ENCODE results near the gene NHERF1.

The NHERF1 gene

DNA sequence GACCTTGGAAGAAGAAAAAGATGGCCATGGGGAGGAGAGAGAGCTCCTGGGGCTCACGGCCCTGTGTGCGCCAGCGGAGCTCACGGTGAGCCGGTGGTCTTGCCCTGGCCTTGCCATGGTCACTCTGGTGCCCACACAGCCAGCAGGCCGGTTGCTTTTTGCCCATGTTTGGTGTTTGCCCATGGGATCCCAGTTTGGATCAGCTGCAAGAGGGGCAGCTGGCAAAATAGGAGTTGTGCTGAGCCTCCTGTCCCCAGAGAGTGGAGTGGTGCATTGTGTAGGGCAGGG lies 1.6 kb downstream of the NHERF1 start:
- Histone ChIP-seq H3K27ac (ENCODE audit: low read length) (peak overlapping the region; percentile 68; the same call in 1 of the 2 replicates), H4K20me1 (ENCODE audit: insufficient read depth, low read length) (peaks cover 13% of the 10 kb centered on the region), H2AFZ (ENCODE audit: low read length) (no peak overlapping the region), H3K4me3 (ENCODE audit: low read length) (peak overlapping the region; percentile 98), H3K9ac (ENCODE audit: low read length) (peak overlapping the region; percentile 97), H3K27me3 (replicated peaks; ENCODE audit: insufficient read depth, low read length) (no peaks in the 10 kb centered on the region), H3K36me3 (replicated peaks; ENCODE audit: insufficient read depth, low read length) (no peaks in the 10 kb centered on the region), H3K9me2 (replicated peaks; ENCODE audit: insufficient read depth, low read length) (no peaks in the 10 kb centered on the region), H3K9me3 (replicated peaks; ENCODE audit: insufficient read depth, low read length) (no peaks in the 10 kb centered on the region), H3F3A (ENCODE audit: insufficient read depth, low read length) (peaks cover 62% of the 10 kb centered on the region), H3K79me2 (ENCODE audit: low read length) (peaks cover 75% of the 10 kb centered on the region), H3K4me1 (ENCODE audit: low read length) (peaks cover 30% of the 10 kb centered on the region), H3K4me2 (ENCODE audit: low read depth, low read length) (peak overlapping the region; percentile 89)
- TF ChIP-seq EZH2phosphoT487 (IDR thresholded peaks at IDR 0.05; ENCODE audit: low read length) (no peak), EZH2 (optimal IDR thresholded peaks at IDR 0.05; ENCODE audit: low read depth, low read length) (no peak)
- TF ChIP-seq, protein P1, sequence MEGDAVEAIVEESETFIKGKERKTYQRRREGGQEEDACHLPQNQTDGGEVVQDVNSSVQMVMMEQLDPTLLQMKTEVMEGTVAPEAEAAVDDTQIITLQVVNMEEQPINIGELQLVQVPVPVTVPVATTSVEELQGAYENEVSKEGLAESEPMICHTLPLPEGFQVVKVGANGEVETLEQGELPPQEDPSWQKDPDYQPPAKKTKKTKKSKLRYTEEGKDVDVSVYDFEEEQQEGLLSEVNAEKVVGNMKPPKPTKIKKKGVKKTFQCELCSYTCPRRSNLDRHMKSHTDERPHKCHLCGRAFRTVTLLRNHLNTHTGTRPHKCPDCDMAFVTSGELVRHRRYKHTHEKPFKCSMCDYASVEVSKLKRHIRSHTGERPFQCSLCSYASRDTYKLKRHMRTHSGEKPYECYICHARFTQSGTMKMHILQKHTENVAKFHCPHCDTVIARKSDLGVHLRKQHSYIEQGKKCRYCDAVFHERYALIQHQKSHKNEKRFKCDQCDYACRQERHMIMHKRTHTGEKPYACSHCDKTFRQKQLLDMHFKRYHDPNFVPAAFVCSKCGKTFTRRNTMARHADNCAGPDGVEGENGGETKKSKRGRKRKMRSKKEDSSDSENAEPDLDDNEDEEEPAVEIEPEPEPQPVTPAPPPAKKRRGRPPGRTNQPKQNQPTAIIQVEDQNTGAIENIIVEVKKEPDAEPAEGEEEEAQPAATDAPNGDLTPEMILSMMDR (IDR thresholded peaks at IDR 0.05; ENCODE audit: low read length): no peak
- DNase-seq: no peak

GRCh38 chr17:74750327-74751069 lies 2.1 kb downstream of the NHERF1 start:
- TF ChIP-seq EZH2 (optimal IDR thresholded peaks at IDR 0.05; ENCODE audit: low read depth, low read length) (no peak), EZH2phosphoT487 (IDR thresholded peaks at IDR 0.05; ENCODE audit: low read length) (no peak)
- TF ChIP-seq, protein P1 (IDR thresholded peaks at IDR 0.05; ENCODE audit: low read length): no peak

DNA sequence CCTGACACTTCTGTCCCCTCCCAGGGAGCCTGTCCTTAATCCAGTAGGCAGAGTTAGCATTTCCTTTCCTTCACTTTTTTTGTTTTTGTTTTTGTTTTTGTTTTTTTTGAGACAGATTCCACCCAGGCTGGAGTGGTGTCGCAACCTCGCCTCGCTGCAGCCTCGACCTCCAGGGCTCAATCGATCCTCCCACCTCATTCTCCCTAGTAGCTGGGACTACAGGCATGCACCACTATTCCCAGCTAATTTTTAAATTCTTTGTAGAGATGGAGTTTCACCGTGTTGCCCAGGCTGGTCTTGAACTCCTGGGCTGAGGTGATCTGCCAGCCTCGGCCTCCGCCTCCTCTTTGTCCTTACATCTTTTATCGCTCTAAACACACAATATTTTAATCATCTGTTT lies 4.0 kb downstream of the NHERF1 start:
- Histone ChIP-seq H3K4me1 (ENCODE audit: low read length) (peaks cover 49% of the 10 kb centered on the region), H3K9ac (ENCODE audit: low read length) (peak overlapping the region; percentile 57; the same call in 1 of the 2 replicates), H2AFZ (ENCODE audit: low read length) (no peak overlapping the region), H3K36me3 (replicated peaks; ENCODE audit: insufficient read depth, low read length) (no peaks in the 10 kb centered on the region), H3K79me2 (ENCODE audit: low read length) (peaks cover 90% of the 10 kb centered on the region), H3F3A (ENCODE audit: insufficient read depth, low read length) (peaks cover 70% of the 10 kb centered on the region), H3K9me2 (replicated peaks; ENCODE audit: insufficient read depth, low read length) (no peaks in the 10 kb centered on the region), H4K20me1 (ENCODE audit: insufficient read depth, low read length) (peaks cover 19% of the 10 kb centered on the region), H3K9me3 (replicated peaks; ENCODE audit: insufficient read depth, low read length) (no peaks in the 10 kb centered on the region), H3K27me3 (replicated peaks; ENCODE audit: insufficient read depth, low read length) (no peaks in the 10 kb centered on the region), H3K27ac (ENCODE audit: low read length) (peak overlapping the region; percentile 88), H3K4me3 (ENCODE audit: low read length) (peak overlapping the region; percentile 55), H3K4me2 (ENCODE audit: low read depth, low read length) (peak overlapping the region; percentile 89)
- no peak for DNase-seq
- no peak for TF ChIP-seq EZH2phosphoT487 (IDR thresholded peaks at IDR 0.05; ENCODE audit: low read length)
- TF ChIP-seq, protein P1 (IDR thresholded peaks at IDR 0.05; ENCODE audit: low read length): no peak
- TF ChIP-seq EZH2 (optimal IDR thresholded peaks at IDR 0.05; ENCODE audit: low read depth, low read length): no peak

More at GRCh38 chr17:74750327-74751069, 2.1 kb downstream of the NHERF1 start:
- no peaks in the 10 kb centered on the region for H3K27me3 ChIP-seq (replicated peaks; ENCODE audit: insufficient read depth, low read length)
- H3K36me3 ChIP-seq (replicated peaks; ENCODE audit: insufficient read depth, low read length): no peaks in the 10 kb centered on the region
- H2AFZ ChIP-seq (ENCODE audit: low read length): no peak overlapping the region
- H3K79me2 ChIP-seq (ENCODE audit: low read length): peaks cover 76% of the 10 kb centered on the region
- H3K27ac ChIP-seq (ENCODE audit: low read length): peak overlapping the region; percentile 88; the same call in 1 of the 2 replicates
- H3K9ac ChIP-seq (ENCODE audit: low read length): peak overlapping the region; percentile 97
- H3F3A ChIP-seq (ENCODE audit: insufficient read depth, low read length): peaks cover 67% of the 10 kb centered on the region
- no peak for DNase-seq
- H3K4me3 ChIP-seq (ENCODE audit: low read length): peak overlapping the region; percentile 98
- H4K20me1 ChIP-seq (ENCODE audit: insufficient read depth, low read length): peaks cover 18% of the 10 kb centered on the region
- H3K9me3 ChIP-seq (replicated peaks; ENCODE audit: insufficient read depth, low read length): no peaks in the 10 kb centered on the region
- H3K9me2 ChIP-seq (replicated peaks; ENCODE audit: insufficient read depth, low read length): no peaks in the 10 kb centered on the region
- H3K4me1 ChIP-seq (ENCODE audit: low read length): peaks cover 36% of the 10 kb centered on the region
- H3K4me2 ChIP-seq (ENCODE audit: low read depth, low read length): peak overlapping the region; percentile 89
